HG03196 (cell line): ENCODE data around the gene PPIL4.

Experiments used
- ATAC-seq: cut with Tn5 transposase; IDR thresholded peaks from one replicate; pipeline ENCODE4 v1.9.1; 2021; ENCODE audit not compliant: unreplicated experiment

The PPIL4 gene, protein sequence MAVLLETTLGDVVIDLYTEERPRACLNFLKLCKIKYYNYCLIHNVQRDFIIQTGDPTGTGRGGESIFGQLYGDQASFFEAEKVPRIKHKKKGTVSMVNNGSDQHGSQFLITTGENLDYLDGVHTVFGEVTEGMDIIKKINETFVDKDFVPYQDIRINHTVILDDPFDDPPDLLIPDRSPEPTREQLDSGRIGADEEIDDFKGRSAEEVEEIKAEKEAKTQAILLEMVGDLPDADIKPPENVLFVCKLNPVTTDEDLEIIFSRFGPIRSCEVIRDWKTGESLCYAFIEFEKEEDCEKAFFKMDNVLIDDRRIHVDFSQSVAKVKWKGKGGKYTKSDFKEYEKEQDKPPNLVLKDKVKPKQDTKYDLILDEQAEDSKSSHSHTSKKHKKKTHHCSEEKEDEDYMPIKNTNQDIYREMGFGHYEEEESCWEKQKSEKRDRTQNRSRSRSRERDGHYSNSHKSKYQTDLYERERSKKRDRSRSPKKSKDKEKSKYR

DNA sequence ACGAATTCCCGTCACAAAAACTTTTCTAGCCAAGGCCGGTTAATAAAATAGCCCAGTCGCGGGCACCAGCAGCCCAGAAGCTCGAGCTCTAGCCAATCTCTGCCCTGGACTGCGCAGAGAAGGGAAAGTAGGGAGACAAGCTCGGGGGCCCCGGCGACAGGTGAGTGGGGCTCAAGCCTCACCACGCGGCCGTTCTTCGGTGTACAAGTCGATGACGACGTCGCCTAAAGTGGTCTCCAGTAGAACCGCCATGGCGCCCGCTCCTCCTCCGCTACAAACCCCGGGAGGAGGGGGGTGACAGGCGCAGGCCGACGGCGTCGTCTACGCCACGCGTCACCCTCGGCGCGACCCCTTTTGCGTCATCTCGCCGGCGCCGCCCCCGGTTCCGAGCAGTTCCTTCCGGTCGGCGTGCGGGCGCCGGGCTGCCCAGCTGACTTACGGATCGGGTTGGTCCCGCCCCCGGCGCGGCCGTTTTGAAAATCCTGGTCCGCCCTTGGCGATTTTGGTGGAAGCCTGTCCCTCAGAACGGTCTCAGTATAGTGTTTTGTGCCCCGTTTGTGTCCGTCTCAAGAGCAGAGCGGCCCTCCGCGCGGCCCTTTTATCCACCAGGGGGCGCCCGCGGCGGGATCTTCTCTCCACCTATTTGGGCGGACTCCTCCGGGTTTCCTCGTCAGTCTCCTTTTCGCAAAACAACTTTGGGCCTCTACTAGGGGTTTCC lies at the start of gene PPIL4:
Gene PPIL4, minus strand, starts transcription at position 290 of the 718 bp plus-strand sequence. Its CDS starts 38 bp downstream, at position 252.
- peak; percentile 95 for ATAC-seq

DNA sequence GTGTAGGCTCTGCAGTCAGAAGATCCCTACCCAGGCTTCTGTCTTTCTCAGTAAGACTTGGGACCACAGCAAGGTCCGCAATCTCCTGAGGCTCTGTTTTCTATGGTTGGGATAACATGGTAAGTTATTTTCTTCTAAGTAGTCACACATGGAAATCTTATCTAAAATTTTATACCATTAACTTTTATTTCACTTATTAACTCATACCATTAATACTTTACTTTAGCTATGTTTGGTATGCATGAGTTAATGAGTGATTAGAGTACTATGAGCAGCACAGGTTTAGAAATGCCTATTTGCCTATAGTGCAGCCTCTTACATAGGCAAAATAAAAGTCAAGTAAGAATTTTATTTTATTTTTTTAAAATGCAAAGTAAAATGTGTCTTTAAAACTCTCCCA lies 47.6 kb upstream of the PPIL4 start:
- ATAC-seq: no peak

GRCh38 chr6:149592983-149593382 lies 47.1 kb upstream of the PPIL4 start:
- ATAC-seq: no peak

DNA sequence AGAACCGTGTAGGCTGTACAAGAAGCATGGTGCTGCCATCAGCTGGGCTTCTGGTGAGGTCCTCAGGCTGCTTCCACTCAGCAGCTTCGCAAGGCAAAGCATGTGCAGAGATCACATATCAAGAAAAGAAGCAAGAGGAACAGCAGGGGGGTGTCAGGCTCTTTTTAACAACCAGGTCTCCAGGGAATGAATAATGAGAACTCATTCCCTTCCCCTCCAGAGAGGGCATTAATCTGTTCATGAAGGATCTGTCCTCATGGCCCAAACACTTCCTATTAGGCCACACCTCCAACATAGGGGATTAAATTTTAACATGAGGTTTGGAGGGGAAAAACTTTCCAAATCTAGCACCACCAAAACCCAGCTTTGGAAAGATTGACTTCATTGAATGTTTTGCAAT lies 40.3 kb upstream of the PPIL4 start:
- ATAC-seq: no peak

GRCh38 chr6:149581349-149581748 lies 35.5 kb upstream of the PPIL4 start:
- ATAC-seq: no peak

DNA sequence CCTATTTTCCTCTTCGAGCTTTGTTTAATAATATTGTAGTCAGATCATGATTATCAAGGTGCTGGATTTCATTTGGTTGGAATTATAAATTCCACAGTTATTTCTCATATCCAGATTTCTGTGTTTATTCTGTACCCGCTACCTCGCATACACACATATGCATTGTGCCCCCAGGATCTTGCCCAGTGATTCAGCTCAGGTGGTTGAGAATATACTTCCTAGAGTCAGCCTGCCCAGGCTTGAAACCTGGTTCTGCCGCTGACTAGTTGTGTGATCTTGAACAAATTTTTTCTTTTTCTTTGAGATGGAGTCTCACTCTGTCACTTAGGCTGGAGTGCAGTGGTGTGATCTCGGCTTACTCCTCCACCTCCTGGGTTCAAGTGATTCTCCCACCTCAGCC lies 35.0 kb upstream of the PPIL4 start:
- ATAC-seq: no peak

DNA sequence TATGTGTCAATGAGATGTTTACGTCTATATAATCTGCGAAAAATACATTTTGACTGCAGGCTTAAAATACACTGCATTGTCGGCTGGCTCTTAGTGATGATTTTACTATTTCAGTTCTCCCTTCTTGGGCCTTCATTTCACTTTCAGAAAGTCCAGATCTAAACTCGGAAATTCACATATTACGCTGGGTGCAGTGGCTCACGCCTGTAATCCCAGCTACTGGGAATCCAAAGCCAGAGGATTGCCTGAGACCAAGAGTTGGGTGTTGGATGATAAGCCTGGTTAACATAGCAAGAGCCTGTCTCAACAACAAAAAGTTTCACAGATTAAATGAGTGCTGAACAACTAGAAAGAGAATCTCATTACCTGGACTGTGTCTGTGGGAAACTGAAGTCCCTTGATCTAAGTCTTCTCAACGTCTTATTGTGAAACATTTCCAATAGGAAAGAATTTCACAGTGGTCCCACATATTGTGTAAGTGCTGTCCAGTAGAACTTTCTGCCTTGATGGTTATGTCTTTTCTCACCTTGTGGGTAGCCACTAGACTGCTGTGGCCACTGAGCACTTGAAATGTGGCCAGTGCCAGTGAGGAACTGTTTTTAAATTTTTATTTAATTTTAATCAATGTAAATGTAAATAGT lies 22.2 kb upstream of the PPIL4 start:
- ATAC-seq: no peak

- ATAC-seq: no peak
Measured at GRCh38 chr6:149567194-149567586, 21.3 kb upstream of the PPIL4 start.

DNA sequence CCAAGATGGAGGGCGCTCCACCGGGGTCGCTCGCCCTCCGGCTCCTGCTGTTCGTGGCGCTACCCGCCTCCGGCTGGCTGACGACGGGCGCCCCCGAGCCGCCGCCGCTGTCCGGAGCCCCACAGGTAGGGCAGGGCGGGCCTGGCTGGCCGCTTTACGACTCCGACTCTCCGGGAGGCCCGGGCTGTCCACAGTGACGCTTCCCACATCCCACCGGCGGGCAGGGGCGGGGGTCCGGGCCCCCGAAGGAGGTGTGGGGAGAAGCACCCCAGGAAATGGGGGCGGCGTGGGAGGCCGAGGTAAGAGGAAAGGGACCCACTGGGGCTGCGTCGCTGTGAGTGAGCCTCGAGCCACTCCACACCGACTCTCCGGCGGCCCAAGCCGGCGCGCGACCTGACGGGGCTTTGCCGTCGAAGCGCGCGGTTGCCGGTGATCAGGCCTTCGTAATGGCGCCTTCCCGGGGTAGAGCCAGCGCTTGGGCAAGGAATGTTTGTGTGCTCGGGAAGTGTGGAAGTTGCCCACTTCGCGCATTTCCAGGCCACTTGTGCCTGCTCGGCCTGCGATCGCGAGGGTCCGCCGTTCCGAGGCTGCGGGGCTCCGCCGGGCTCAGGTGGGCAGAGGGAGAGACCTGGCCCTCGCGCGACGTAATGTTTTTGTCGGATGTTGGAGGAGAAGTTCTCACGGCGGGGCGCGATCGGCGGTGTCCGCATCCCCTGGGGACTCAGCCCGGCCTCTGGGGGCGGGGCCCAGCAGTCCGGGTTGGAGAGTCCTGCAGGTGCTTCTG lies 20.8 kb upstream of the PPIL4 start:
- peak; percentile 22 for ATAC-seq

GRCh38 chr6:149565527-149566409 lies 19.9 kb upstream of the PPIL4 start, which contains the start of gene GINM1:
Gene GINM1 (plus strand): TSS chr6:149566375. CDS start chr6:149566415, 40 bp downstream.
- peak; percentile 83 for ATAC-seq

- ATAC-seq: no peak
Measured at GRCh38 chr6:149563928-149564325, 18.1 kb upstream of the PPIL4 start.

- ATAC-seq: no peak
Measured at GRCh38 chr6:149563203-149563927, 17.5 kb upstream of the PPIL4 start.

GRCh38 chr6:149560736-149561135 lies 14.9 kb upstream of the PPIL4 start:
- no peak for ATAC-seq

DNA sequence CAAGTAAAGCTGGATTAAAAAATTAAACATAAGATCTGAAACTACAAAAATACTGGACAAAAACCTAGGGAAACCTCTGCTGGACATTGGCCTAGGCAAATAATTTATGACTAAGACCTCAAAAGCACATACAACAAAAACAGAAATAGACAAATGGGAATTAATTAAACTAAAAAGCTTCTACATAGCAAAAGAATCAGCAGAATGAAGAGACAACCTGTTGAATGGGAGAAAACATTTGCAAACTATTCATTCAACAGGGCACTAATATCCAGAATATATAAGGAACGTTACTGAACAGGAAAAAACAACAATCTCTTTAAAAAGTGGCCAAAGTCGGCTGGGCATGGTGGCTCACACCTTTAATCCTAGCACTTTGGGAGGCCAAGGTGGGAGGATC lies 13.5 kb upstream of the PPIL4 start:
- no peak for ATAC-seq

DNA sequence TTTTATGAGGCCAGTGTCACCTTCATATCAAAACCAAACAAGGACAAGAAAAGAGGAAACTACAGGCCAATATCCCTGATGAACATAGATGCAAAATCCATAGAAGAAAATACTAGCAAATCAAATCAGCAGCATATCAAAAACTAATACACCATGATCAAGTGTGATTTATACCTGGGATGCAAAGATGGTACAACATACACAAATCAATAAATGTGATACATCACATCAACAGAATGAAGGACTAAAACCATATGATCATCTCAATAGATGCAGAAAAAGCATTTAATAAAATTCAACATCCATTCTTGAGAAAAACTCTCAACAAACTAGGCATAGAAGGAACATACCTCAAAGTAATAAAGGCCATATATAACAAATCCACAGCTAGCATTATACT lies 12.2 kb upstream of the PPIL4 start:
- no peak for ATAC-seq

- no peak for ATAC-seq
Measured at GRCh38 chr6:149551920-149552319, 6.1 kb upstream of the PPIL4 start.

GRCh38 chr6:149545258-149545753 lies 537 bp downstream of the PPIL4 start:
- ATAC-seq: peak; percentile 15

DNA sequence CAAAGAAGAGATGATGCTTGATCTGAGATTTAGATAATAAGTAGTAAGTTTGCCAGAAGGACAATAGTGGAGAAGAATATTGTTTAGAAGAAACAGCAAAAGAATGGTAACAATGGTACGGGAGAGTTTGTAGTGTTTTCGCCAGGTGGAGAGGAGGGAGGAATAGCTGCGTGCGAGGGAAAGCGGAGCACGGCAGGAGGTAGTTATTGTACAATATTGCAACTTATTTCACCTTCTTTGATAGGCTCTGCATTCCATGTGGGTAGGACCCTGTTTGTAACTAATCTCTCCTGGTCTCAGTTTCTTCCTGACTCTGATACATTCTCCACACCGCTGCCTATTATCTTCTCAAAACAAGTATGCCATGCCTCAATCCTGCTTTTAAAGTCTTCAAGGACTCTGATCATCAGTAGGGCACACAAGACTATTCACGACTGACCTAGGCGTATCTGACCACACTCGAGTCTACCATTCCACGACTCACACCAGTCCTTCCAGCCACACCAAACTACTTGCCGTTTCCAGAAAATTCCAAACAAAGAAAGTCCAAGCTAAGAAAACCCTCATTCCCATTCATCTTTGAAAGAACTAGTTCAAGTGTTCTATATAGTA lies 1.1 kb downstream of the PPIL4 start:
- ATAC-seq: no peak

DNA sequence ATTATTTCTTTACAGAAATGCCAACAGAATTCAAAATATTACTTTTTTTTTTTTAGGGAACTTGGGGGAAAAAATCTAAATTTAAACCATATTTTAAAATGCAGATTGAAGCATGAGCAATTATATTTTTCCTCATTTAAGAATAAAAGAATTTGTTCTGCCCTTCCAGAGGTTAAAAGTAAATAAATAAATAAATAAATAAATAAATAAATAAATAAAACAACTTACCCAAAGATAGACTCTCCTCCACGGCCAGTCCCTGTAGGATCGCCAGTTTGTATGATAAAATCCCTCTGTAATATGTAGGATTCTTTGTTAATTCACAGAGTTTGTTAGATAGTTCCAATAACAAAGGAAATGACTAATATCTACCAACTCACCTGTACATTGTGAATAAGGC lies 4.7 kb downstream of the PPIL4 start:
- no peak for ATAC-seq
